Progenitor cell of endocrine pancreas (in vitro differentiated cells): ENCODE data around the gene DRAP1. TPM values are rescaled to one million over a fixed set of nuclear protein-coding genes. Genes with fewer than 3 reads are reported as not detected.

ENCODE experiments used
- DNase-seq: peaks from one replicate; pipeline ENCODE4 v3.0.0; 2021; ENCODE audit warnings: low spot score; ENCODE audit not compliant: unreplicated experiment
- H3K27ac Mint-ChIP-seq: 2 replicates; pipeline ENCODE4 v1.8.0; 2021; ENCODE audit warnings: mild to moderate bottlenecking, moderate library complexity, mixed read lengths
- H3K27me3 Mint-ChIP-seq: 2 replicates; pipeline ENCODE4 v1.8.0; 2021; ENCODE audit warnings: mixed read lengths
- H3K36me3 Mint-ChIP-seq: 2 replicates; pipeline ENCODE4 v1.8.0; 2022; ENCODE audit warnings: mixed read lengths; ENCODE audit not compliant: insufficient read depth
- H3K4me1 Mint-ChIP-seq: 2 replicates; pipeline ENCODE4 v1.8.0; 2021; ENCODE audit warnings: low read depth, mixed read lengths
- H3K4me3 Mint-ChIP-seq: 2 replicates; pipeline ENCODE4 v1.8.0; 2021; ENCODE audit warnings: low read depth, mild to moderate bottlenecking, moderate library complexity, mixed read lengths
- H3K9me3 Mint-ChIP-seq: 2 replicates; pipeline ENCODE4 v1.8.0; 2021; ENCODE audit warnings: low read depth, mixed read lengths
- total RNA-seq: library from RNA; stranded (reverse); gene quantifications from 2 replicates; pipeline ENCODE4 v1.2.1, GENCODE V29; 2021
- TF ChIP-seq, protein P1 (sequence below): fragments of 200-600 bp; sonication (generic); IDR thresholded peaks from one replicate; pipeline ENCODE4 v1.5.0; 2021; ENCODE audit warnings: antibody characterized with exemption, mild to moderate bottlenecking; ENCODE audit not compliant: unreplicated experiment

The DRAP1 gene
- total RNA-seq, 1 donor from 2014 or later, result 65.8 TPM

DNA sequence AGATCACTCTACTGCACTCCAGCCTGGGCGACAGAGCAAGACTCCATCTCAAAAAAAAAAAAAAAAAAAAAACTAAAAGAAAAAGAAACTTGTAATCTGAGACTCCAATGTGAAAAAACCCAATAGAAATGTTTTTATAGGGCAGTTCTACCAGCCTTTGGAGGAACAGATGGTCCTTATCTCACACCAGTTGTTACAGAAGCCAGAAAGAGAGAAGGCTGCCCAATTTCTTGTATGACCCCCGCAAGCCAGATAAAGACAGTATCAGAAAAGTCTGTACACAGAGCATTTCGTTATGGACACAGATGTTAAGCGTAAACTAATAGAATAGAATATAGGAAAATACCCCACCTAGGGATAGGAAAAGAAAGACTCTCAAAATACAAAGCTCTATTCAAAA is 14.8 kb downstream of the DRAP1 start:
- H3K4me1 Mint-ChIP-seq, result no peaks in the 10 kb centered on the region
- DNase-seq, result no peak
- no peaks in the 10 kb centered on the region for H3K9me3 Mint-ChIP-seq
- H3K27ac Mint-ChIP-seq, result no peak overlapping the region
- no peaks in the 10 kb centered on the region for H3K36me3 Mint-ChIP-seq
- TF ChIP-seq, protein P1, sequence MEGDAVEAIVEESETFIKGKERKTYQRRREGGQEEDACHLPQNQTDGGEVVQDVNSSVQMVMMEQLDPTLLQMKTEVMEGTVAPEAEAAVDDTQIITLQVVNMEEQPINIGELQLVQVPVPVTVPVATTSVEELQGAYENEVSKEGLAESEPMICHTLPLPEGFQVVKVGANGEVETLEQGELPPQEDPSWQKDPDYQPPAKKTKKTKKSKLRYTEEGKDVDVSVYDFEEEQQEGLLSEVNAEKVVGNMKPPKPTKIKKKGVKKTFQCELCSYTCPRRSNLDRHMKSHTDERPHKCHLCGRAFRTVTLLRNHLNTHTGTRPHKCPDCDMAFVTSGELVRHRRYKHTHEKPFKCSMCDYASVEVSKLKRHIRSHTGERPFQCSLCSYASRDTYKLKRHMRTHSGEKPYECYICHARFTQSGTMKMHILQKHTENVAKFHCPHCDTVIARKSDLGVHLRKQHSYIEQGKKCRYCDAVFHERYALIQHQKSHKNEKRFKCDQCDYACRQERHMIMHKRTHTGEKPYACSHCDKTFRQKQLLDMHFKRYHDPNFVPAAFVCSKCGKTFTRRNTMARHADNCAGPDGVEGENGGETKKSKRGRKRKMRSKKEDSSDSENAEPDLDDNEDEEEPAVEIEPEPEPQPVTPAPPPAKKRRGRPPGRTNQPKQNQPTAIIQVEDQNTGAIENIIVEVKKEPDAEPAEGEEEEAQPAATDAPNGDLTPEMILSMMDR, result no peak
- H3K27me3 Mint-ChIP-seq, result peaks cover 11% of the 10 kb centered on the region
- H3K4me3 Mint-ChIP-seq, result no peak overlapping the region

- Mint-ChIP-seq H3K36me3 (no peaks in the 10 kb centered on the region), H3K4me3 (no peak overlapping the region), H3K27ac (no peak overlapping the region), H3K27me3 (peaks cover 28% of the 10 kb centered on the region), H3K9me3 (no peaks in the 10 kb centered on the region), H3K4me1 (no peaks in the 10 kb centered on the region)
- no peak for DNase-seq
- TF ChIP-seq, protein P1, result no peak
Measured at GRCh38 chr11:65937766-65938165, 18.5 kb downstream of the DRAP1 start.

DNA sequence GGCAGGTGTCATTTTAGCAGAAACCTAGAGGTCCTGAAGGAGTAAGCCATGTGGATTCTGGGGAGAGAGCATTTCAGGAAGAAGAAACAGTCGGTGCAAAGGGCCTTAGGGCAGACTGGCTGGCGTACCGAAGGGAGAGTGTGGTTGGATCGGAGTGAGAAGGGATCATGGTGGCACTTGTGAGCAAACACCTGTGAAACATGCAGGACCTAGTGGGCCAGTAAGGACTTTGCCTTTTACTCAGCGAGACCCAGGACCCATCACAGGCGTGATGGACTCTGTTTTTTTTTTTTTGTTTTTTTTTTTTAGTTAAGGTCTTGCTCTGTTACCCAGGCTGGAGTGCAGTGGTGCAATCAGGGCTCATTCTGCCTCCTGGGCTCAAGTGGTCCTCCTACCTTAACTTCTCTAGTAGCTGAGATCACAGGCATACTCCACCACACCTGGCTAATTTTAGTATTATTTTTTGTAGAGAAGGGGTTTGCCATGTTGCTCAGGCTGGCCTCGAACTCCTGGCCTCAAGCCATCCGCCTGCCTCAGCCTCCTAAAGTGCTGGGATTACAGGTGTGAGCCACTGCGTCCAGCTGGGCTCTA is 22.6 kb downstream of the DRAP1 start:
- no peak overlapping the region for H3K27ac Mint-ChIP-seq
- peaks cover 28% of the 10 kb centered on the region for H3K27me3 Mint-ChIP-seq
- no peak for DNase-seq
- no peaks in the 10 kb centered on the region for H3K9me3 Mint-ChIP-seq
- H3K4me3 Mint-ChIP-seq, result no peak overlapping the region
- H3K4me1 Mint-ChIP-seq, result no peaks in the 10 kb centered on the region
- no peaks in the 10 kb centered on the region for H3K36me3 Mint-ChIP-seq
- TF ChIP-seq, protein P1, result no peak

GRCh38 chr11:65942531-65942930 is 23.3 kb downstream of the DRAP1 start:
- Mint-ChIP-seq H3K4me1 (no peaks in the 10 kb centered on the region), H3K4me3 (no peak overlapping the region)

DNA sequence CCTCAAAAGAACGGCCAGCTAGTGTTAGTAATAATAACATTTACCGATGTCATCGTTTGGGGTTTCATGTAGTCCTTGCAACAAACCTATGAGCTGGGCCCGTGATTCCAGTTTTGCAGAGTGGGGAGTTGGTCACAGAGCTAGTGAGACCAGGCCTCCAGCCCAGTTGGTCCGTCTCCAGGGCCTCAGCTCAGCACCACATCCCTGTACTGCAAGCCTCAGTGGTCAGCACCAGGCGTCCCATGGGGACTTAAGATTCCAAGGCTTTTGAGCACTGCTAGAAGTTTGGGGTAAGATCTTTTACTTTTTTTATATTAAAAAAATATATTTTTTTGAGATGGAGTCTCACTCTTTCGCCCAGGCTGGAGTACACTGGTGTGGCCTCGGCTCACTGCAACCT is 25.0 kb downstream of the DRAP1 start:
- Mint-ChIP-seq H3K9me3 (no peaks in the 10 kb centered on the region), H3K27ac (no peak overlapping the region), H3K27me3 (peaks cover 23% of the 10 kb centered on the region), H3K4me1 (no peaks in the 10 kb centered on the region), H3K36me3 (no peaks in the 10 kb centered on the region), H3K4me3 (no peak overlapping the region)
- DNase-seq, result no peak
- TF ChIP-seq, protein P1, result no peak

More at GRCh38 chr11:65942531-65942930, 23.3 kb downstream of the DRAP1 start:
- no peaks in the 10 kb centered on the region for H3K9me3 Mint-ChIP-seq
- peaks cover 27% of the 10 kb centered on the region for H3K27me3 Mint-ChIP-seq
- no peaks in the 10 kb centered on the region for H3K36me3 Mint-ChIP-seq
- H3K27ac Mint-ChIP-seq, result no peak overlapping the region
- TF ChIP-seq, protein P1, result no peak
- DNase-seq, result no peak
